GM19395 (cell line): ENCODE results near the gene ZKSCAN5.
A peak's percentile ranks its signal among the peaks of the same experiment; 100 is the strongest.
"Not testable (repeated sequence)": the region's sequence is repeated elsewhere in the genome, so short reads cannot be mapped to it uniquely, and the experiment has no call there.

Experiments used
- ATAC-seq: cut with Tn5 transposase; IDR thresholded peaks from one replicate; pipeline ENCODE4 v1.9.1; 2021; ENCODE audit warnings: mild to moderate bottlenecking, moderate library complexity; ENCODE audit not compliant: unreplicated experiment

Gene ZKSCAN5

GRCh38 chr7:99497766-99498545 is 6.5 kb upstream of the ZKSCAN5 start:
- no peak for ATAC-seq

DNA sequence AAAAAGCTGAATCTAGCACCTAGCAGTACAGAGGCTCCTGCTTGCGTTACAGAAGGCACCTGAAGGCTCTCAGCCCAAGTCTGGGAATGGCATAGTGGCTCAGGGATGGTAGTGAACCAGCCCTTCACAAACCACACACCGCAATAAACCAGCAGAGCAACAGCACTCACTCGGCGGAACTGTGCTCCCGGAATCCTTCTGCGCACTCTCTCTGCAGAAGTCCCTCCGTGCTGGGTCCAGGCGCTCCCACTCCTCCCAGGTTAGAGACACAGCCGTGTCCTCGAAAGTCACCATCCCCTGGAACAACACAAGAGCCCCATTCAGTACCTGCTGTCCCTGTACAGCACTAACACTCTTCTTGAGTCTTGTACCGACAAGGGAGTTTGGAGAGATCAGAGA is 5.9 kb upstream of the ZKSCAN5 start:
- no peak for ATAC-seq

DNA sequence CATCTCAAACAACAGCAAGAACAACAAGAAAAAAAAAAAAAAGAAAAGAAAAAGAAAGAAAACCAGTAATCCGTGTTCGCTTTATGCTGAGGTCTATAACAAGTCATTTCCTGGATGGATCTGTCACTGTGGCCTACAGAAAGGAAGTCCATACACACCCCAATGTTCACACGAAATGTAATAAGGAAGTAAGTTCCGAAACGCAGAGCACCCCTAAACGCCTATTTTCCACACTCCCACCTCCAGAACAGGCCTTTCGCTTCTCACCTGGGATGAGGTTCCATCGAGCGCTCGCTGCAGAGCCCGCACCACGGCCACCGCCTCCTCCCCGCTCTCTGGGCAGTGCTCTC is 5.1 kb upstream of the ZKSCAN5 start:
- ATAC-seq: no peak

- ATAC-seq: peak; percentile 51
These were observed 4.5 kb upstream of the ZKSCAN5 start, which contains the start of gene ZNF394 for GRCh38 chr7:99499721-99500636. Gene ZNF394 (minus strand): TSS chr7:99500281. CDS start chr7:99500093, 188 bp downstream.

DNA sequence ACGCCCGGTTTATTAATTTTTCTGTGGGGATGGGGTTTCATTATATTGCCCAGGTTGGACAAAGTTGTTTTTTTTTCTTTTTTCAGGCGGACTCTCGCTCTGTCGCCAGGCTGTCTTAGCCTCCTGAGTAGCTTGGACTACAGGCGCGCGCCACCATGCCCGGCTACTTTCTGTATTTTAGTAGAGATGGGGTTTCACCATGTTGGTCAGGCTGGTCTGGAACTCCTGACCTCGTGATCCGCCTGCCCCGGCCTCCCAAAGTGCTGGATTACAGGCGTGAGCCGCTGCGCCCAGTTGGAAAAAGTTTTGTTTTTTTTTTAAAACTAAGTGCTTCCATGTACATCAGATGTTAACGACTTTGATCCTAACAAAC is 3.8 kb upstream of the ZKSCAN5 start:
- no peak for ATAC-seq

- ATAC-seq: not testable (repeated sequence)
These were observed 3.2 kb upstream of the ZKSCAN5 start for GRCh38 chr7:99501236-99501635.

DNA sequence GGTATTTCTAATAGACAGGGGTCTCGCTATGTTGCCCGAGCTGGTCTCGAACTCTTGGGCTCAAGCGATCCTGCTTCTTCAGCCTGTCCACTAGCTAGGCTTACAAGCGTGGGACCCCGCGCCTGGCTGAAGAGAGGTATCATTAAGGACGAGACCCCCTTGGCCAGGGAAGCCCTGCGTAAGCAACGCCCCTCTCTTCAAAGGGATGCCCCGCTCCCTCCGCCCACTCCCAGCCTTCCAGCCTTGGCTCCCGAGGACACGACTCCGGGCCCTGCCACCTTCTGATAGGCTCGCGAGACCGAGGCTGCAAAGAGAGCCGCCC is 220 bp upstream of the ZKSCAN5 start:
- no peak for ATAC-seq

DNA sequence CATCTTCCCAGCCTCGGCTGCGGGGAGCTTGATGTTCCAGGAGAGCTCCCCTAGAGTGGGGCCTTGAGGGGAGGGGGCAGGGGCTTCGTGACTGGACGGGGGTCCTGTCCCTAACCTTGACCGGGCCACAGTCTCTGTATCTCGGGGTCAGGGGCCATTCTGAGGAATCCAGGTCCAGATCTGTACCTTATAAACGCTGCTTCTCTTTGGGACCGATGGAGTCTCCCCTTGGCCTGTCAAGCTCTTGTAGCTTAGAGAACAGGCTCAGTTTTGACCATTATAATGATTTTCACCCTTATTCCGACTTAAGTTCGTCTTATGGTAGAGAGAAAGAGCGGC is 831 bp downstream of the ZKSCAN5 start:
- ATAC-seq: peak; percentile 7

- ATAC-seq: no peak
These were observed 9.6 kb downstream of the ZKSCAN5 start for GRCh38 chr7:99514050-99514449.

GRCh38 chr7:99521399-99521798 is 16.9 kb downstream of the ZKSCAN5 start:
- ATAC-seq: no peak

GRCh38 chr7:99525713-99526440 is 21.4 kb downstream of the ZKSCAN5 start:
- no peak for ATAC-seq

- ATAC-seq: no peak
These were observed 26.9 kb downstream of the ZKSCAN5 start for GRCh38 chr7:99531354-99531765.

DNA sequence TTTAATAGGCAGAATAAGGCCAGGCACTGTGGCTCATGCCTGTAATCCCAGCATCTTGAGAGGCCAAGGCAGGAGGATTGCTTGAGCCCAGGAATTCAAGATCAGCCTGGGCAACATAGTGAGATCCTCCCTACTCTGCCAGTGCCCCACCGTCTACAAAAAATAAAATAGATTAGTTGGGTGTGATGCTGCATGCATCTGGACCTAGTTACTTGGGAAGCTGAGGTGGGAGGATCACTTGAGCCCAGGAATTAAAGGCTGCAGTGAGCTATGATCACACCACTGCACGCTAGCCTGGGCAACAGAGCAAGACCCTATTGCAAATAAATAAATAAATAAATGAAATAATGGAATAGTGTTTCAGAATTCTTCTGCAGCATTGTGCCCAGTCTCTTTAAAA is 31.2 kb downstream of the ZKSCAN5 start:
- no peak for ATAC-seq

DNA sequence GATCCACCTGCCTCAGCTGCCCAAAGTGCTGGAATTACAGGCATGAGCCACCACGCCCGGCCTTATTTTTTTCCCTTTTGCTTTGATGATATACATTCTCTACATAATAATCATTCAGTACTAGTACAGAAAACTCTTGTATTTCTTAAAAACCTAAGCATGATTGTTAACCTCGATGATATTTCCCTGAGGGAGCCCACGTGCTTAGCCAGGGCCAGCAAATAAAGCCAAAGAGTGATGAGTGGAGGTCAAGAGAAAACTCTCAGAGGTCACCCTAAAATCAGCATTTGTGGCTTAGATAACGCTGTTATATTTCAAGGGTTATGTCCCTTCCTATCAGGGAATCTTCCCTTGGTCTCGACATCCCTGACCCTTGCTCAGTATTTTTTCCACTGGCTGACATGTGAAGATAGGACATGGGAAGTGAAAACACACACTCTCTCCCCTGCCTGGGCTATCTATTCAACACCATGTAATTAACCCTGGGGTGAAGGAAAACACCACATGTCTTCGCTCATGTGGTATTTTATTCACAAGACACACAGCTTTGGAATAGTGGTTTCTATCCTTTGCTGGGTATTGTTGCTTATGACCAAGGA is 34.9 kb downstream of the ZKSCAN5 start:
- ATAC-seq: no peak

DNA sequence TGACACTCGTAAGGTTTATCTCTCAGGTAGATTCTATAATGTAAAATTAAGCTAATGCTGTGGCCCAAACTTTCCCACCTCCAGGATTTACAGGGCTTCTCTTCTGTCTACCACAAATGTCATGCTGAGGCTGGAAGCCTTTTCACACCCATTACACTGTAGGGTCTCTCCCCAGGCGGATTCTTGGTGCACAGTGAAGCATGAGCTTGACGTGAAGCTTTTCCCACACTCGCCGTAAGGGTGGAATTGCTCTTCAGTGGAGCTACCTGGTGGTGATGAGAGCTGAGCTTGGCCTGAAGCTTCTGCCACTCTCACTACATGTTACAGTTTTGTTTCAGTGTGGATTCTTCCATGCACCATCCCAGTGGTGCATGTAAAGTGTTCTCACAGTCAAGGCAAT is 36.1 kb downstream of the ZKSCAN5 start:
- ATAC-seq: no peak

GRCh38 chr7:99541212-99541611 is 36.8 kb downstream of the ZKSCAN5 start:
- ATAC-seq: no peak

DNA sequence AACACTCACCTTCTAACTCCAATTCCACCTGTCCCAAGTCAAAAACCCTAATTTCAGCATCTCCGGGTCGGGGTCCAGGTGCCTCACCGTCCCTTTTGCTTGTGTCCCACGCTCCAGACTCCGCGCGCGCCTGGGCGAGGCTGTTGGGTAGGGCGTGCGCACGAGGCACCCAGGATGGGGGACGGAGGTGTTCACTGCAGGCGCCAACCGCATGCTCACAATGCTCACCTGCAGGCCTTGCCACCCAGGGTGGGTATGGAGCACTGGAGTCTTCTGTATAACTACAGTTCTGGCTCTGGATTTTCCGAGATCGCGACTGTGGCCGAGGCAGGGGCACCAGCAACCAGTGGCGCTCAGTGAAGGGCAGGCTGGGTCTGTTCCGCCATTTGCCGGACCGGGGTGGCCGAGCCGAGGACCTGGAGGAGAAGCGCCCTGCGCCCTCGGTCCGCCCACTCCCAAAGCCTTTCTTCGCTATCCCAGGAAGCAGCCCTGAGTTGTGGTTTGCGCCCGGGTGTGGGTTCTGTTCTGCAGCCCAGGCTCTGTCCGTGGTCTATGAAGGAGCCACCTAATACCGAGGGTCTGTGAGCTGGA is 38.7 kb downstream of the ZKSCAN5 start:
- ATAC-seq: no peak

GRCh38 chr7:99543916-99544315 is 39.5 kb downstream of the ZKSCAN5 start:
- ATAC-seq: no peak

DNA sequence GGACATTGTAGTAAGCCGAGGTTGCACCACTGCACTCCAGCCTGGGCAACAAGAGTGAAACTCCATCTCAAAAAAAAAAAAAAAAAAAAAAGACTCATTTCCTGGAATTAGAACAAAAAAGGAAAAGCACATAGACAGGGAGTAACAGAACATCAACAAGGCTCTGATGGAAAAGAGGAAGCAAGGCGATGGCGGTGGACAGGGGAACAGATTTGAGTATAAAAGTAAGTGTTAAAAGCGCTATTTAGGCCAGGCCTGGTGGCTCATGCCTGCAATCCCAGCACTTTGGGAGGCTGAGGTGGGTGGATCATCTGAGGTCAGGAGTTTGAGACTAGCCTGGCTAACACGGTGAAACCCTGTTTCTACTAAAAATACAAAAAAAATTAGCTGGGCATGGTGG is 40.8 kb downstream of the ZKSCAN5 start:
- not testable (repeated sequence) for ATAC-seq

GRCh38 chr7:99549545-99549944 is 45.1 kb downstream of the ZKSCAN5 start:
- ATAC-seq: not testable (repeated sequence)

DNA sequence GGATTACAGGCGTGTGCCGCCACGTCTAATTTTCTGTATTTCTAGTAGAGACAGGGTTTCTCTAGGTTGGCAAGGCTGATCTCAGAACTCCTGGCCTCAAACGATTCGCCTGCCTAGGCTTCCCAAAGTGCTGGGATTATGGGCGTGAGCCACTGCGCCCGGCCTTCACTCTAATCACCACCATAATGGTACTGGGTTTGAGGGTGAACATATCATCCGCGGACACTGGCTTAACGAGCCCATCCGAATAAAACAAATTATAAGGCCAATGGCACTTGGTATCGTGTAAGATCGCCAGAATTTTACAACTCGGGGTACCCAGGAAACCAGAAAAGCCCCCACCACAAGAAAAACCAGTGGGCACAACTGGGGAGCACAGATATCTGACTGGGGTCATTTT is 46.9 kb downstream of the ZKSCAN5 start:
- ATAC-seq: no peak
